Brain microvascular endothelial cell (primary cell): ENCODE results near the gene ZNF524.

ENCODE experiments used
- DNase-seq: peaks from one replicate; pipeline ENCODE4 v3.0.0-alpha.2; 2020
- H3K27ac ChIP-seq: fragments of 250-450 bp; sonication (Bioruptor Pico); 2 replicates; pipeline ENCODE4 v1.5.1; 2020; ENCODE audit warnings: mild to moderate bottlenecking, moderate library complexity
- H3K27me3 ChIP-seq: fragments of 250-450 bp; sonication (Bioruptor Pico); replicated peaks from 2 replicates; pipeline ENCODE4 v1.5.1; 2020; ENCODE audit warnings: mild to moderate bottlenecking
- H3K36me3 ChIP-seq: fragments of 250-450 bp; sonication (Bioruptor Pico); replicated peaks from 2 replicates; pipeline ENCODE4 v1.5.1; 2020; ENCODE audit warnings: mild to moderate bottlenecking
- H3K4me3 ChIP-seq: 2 replicates; pipeline ENCODE4 v1.5.1; 2011; ENCODE audit warnings: low read depth, mild to moderate bottlenecking, control low read depth, low read length, moderate library complexity
- CTCF ChIP-seq: IDR thresholded peaks from 2 replicates; pipeline ENCODE4 v1.5.1; 2011; ENCODE audit warnings: low read depth, mild to moderate bottlenecking, moderate library complexity, low read length, control low read depth, inconsistent platforms; ENCODE audit errors: missing control alignments
- in situ Hi-C: cut with HindIII; loops from 2 replicates; pipeline ENCODE4 v1.10.0; 2017; ENCODE audit warnings: low sequenced_read_pairs, low pct_ligation_motif_present

Gene ZNF524

GRCh38 chr19:55606471-55606787, 6.3 kb downstream of the ZNF524 start:
- Histone ChIP-seq H3K27me3 (no peaks in the 10 kb centered on the region), H3K36me3 (peaks cover 8% of the 10 kb centered on the region), H3K4me3 (peak overlapping the region; percentile 90), H3K27ac (peak overlapping the region; percentile 17)
- in situ Hi-C loops, result loop anchor here (25.0 kb wide), 1 partner anchor 219 kb away; the partner anchor contains the start of genes RPL28, TMEM190 and TMEM238
- TF ChIP-seq CTCF, result no peak
- DNase-seq, result no peak

GRCh38 chr19:55606817-55607216, 6.7 kb downstream of the ZNF524 start:
- in situ Hi-C loops, result loop anchor here (25.0 kb wide), 1 partner anchor 220 kb away; the partner anchor contains the start of genes RPL28, TMEM190 and TMEM238
- TF ChIP-seq CTCF, result no peak
- H3K4me3 ChIP-seq, result peak overlapping the region; percentile 90
- H3K36me3 ChIP-seq, result peaks cover 8% of the 10 kb centered on the region
- no peak overlapping the region for H3K27ac ChIP-seq
- no peaks in the 10 kb centered on the region for H3K27me3 ChIP-seq
- DNase-seq, result no peak

- in situ Hi-C loops, result loop anchor here (25.0 kb wide), 1 partner anchor 222 kb away; the partner anchor contains the start of genes RPL28, TMEM190 and TMEM238
- no peak for DNase-seq
- Histone ChIP-seq H3K4me3 (no peak overlapping the region), H3K27me3 (no peaks in the 10 kb centered on the region), H3K36me3 (peaks cover 8% of the 10 kb centered on the region), H3K27ac (no peak overlapping the region)
- no peak for TF ChIP-seq CTCF
Measured at GRCh38 chr19:55609326-55609725, 9.2 kb downstream of the ZNF524 start.

DNA sequence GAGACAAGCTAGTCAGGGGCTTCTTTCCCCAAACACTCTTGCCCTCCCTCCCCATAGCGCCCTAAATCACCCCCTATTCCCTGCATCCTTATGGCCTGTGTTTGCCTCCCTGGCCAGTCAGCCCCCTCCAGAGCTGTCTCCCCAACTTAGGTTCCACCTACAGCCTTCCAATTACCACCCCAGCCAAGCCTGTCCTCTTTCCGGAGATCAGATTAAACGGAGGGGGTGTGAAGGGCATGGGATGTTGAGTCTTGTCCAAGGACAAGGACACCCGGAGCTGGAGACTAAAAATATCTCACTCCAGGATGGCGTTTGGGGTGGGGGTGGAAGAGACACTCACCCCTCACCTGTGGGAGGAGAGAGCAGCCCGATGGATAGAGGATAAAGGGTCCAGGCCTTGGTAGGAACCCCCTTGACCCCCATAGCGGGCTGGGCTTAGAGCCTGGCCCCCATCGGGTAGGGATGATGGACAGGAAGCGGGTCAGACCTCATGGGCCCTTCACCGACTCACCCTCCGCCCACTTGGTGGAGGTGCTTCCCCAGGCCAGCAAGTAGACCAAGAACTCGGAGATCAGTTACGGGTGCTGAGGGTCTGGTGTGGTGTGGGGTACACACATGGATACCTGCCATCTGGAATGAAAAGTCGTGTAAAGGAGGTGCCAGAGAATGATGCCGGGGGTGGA, 11.4 kb downstream of the ZNF524 start:
- DNase-seq, result no peak
- no peak overlapping the region for H3K4me3 ChIP-seq
- no peak overlapping the region for H3K27ac ChIP-seq
- H3K36me3 ChIP-seq, result peaks cover 24% of the 10 kb centered on the region
- in situ Hi-C loops, result loop anchor here (25.0 kb wide), 1 partner anchor 224 kb away; the partner anchor contains the start of genes RPL28, TMEM190 and TMEM238
- H3K27me3 ChIP-seq, result no peaks in the 10 kb centered on the region
- no peak for TF ChIP-seq CTCF

GRCh38 chr19:55611983-55612645, 12.0 kb downstream of the ZNF524 start:
- TF ChIP-seq CTCF, result no peak
- no peak overlapping the region for H3K4me3 ChIP-seq
- no peaks in the 10 kb centered on the region for H3K27me3 ChIP-seq
- in situ Hi-C loops, result loop anchor here (25.0 kb wide), 1 partner anchor 225 kb away; the partner anchor contains the start of genes RPL28, TMEM190 and TMEM238
- peaks cover 25% of the 10 kb centered on the region for H3K36me3 ChIP-seq
- no peak for DNase-seq
- no peak overlapping the region for H3K27ac ChIP-seq
